Fibroblast of lung (primary cell): ENCODE results near the gene PTPN7.

Experiments used
- EZH2 ChIP-seq: IDR thresholded peaks from 2 replicates; pipeline ENCODE4 v1.5.1; 2012; ENCODE audit warnings: low read length, control low read depth, mild to moderate bottlenecking; ENCODE audit errors: missing control alignments
- TF ChIP-seq, protein P1 (sequence below), 2 donors: IDR thresholded peaks in 1 of 2; conservative IDR thresholded peaks in 1 of 2; 1 replicate in 1 of 2; 2 replicates in 1 of 2; pipeline ENCODE4 v1.5.1; 2011 to 2012; ENCODE audit warnings: low read length in 2 of 2, control low read depth in 1 of 2, inconsistent platforms in 1 of 2, low read depth in 1 of 2, mild to moderate bottlenecking in 1 of 2

DNA sequence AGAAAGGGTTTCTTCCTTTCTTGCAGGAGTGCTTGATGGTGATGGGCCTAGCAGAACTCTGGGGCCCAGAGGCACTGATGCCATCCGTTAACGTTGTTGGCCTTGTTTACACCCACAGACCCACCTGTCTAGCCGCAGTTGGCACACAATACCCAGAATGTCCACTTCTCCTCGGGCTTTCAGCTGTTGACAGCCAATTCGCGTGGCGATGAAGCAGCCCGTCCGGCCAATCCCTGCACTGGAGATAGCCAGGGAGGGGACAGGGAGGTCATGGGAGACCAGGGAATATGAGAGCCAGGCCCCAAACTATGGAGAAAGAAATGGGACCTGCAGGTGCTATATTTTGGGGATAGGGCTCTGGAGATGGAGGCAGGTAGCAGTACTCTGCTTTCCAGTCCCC, 10.2 kb downstream of the PTPN7 start:
- TF ChIP-seq, protein P1, sequence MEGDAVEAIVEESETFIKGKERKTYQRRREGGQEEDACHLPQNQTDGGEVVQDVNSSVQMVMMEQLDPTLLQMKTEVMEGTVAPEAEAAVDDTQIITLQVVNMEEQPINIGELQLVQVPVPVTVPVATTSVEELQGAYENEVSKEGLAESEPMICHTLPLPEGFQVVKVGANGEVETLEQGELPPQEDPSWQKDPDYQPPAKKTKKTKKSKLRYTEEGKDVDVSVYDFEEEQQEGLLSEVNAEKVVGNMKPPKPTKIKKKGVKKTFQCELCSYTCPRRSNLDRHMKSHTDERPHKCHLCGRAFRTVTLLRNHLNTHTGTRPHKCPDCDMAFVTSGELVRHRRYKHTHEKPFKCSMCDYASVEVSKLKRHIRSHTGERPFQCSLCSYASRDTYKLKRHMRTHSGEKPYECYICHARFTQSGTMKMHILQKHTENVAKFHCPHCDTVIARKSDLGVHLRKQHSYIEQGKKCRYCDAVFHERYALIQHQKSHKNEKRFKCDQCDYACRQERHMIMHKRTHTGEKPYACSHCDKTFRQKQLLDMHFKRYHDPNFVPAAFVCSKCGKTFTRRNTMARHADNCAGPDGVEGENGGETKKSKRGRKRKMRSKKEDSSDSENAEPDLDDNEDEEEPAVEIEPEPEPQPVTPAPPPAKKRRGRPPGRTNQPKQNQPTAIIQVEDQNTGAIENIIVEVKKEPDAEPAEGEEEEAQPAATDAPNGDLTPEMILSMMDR (conservative IDR thresholded peaks at IDR 0.05 in 1 of 2, IDR thresholded peaks at IDR 0.05 in 1 of 2; ENCODE audit: low read depth in 1 of 2, low read length in 2 of 2), result no peak
- TF ChIP-seq EZH2, result no peak
